GM23338 (cell line): ENCODE results near the gene GADL1. TPM values are rescaled to one million over a fixed set of nuclear protein-coding genes. Genes with fewer than 3 reads are reported as not detected.

Experiments
- ATAC-seq: fragments of 200-7000 bp; cut with Tn5 transposase; 3 replicates; pipeline ENCODE4 v1.9.1; 2020
- DNase-seq: peaks from one replicate; pipeline ENCODE4 v3.0.0-alpha.2; 2015; ENCODE audit warnings: low spot score
- H2AFZ ChIP-seq: fragments of 200-600 bp; sonication (generic); 2 replicates; pipeline ENCODE4 v1.8.0; 2016; ENCODE audit warnings: antibody characterized with exemption, mild to moderate bottlenecking, moderate library complexity
- H3F3A ChIP-seq: fragments of 200-600 bp; sonication (generic); replicated peaks from 2 replicates; pipeline ENCODE4 v1.8.0; 2017; ENCODE audit warnings: antibody characterized with exemption, mixed run types, low read depth
- H3K27ac ChIP-seq: fragments of 200-600 bp; sonication (generic); 2 replicates; pipeline ENCODE4 v1.6.1; 2016; ENCODE audit warnings: low read depth
- H3K27me3 ChIP-seq: fragments of 200-600 bp; sonication (generic); 2 replicates; pipeline ENCODE4 v1.8.0; 2016; ENCODE audit warnings: mild to moderate bottlenecking, mixed run types, moderate library complexity; ENCODE audit not compliant: insufficient read depth
- H3K36me3 ChIP-seq: fragments of 200-600 bp; sonication (generic); 2 replicates; pipeline ENCODE4 v1.8.0; 2016; ENCODE audit warnings: mild to moderate bottlenecking; ENCODE audit not compliant: insufficient read depth
- H3K4me1 ChIP-seq: fragments of 200-600 bp; sonication (generic); 2 replicates; pipeline ENCODE4 v1.8.0; 2016; ENCODE audit warnings: mild to moderate bottlenecking, moderate library complexity; ENCODE audit not compliant: insufficient read depth
- H3K4me2 ChIP-seq: fragments of 200-600 bp; sonication (generic); 2 replicates; pipeline ENCODE4 v1.7.1; 2017; ENCODE audit warnings: mixed run types
- H3K4me3 ChIP-seq: fragments of 200-600 bp; sonication (generic); 2 replicates; pipeline ENCODE4 v1.6.1; 2016; ENCODE audit warnings: mixed run types
- H3K79me2 ChIP-seq: fragments of 200-600 bp; sonication (generic); replicated peaks from 2 replicates; pipeline ENCODE4 v1.8.0; 2017; ENCODE audit warnings: mild to moderate bottlenecking; ENCODE audit not compliant: insufficient read depth
- H3K9me2 ChIP-seq: fragments of 200-600 bp; sonication (generic); 2 replicates; pipeline ENCODE4 v1.8.0; 2017; ENCODE audit not compliant: insufficient read depth
- H4K20me1 ChIP-seq: fragments of 200-600 bp; sonication (generic); replicated peaks from 2 replicates; pipeline ENCODE4 v1.8.0; 2017; ENCODE audit warnings: mild to moderate bottlenecking; ENCODE audit not compliant: insufficient read depth
- H3K27ac Mint-ChIP-seq: 2 replicates; pipeline ENCODE4 v1.8.0; 2020; ENCODE audit warnings: inconsistent platforms, mild to moderate bottlenecking, moderate library complexity, mixed read lengths
- H3K27me3 Mint-ChIP-seq: 3 replicates; pipeline ENCODE4 v1.8.0; 2022; ENCODE audit warnings: low read depth, mild to moderate bottlenecking, moderate library complexity, mixed read lengths, inconsistent platforms; ENCODE audit not compliant: insufficient read depth, poor library complexity
- H3K36me3 Mint-ChIP-seq: 3 replicates; pipeline ENCODE4 v1.8.0; 2021; ENCODE audit warnings: low read depth, mild to moderate bottlenecking, inconsistent platforms, moderate library complexity, mixed read lengths
- H3K4me1 Mint-ChIP-seq: 3 replicates; pipeline ENCODE4 v1.8.0; 2020; ENCODE audit warnings: mild to moderate bottlenecking, inconsistent platforms, mixed read lengths
- H3K4me3 Mint-ChIP-seq: 3 replicates; pipeline ENCODE4 v1.8.0; 2021; ENCODE audit warnings: moderate library complexity, mild to moderate bottlenecking, inconsistent platforms, mixed read lengths
- H3K9me3 Mint-ChIP-seq: 3 replicates; pipeline ENCODE4 v1.8.0; 2020; ENCODE audit warnings: moderate library complexity, mild to moderate bottlenecking, inconsistent platforms, mixed read lengths
- CREB1 ChIP-seq: fragments of 250-450 bp; sonication (Bioruptor Pico); IDR thresholded peaks from 2 replicates; pipeline ENCODE4 v1.5.0; 2020; ENCODE audit warnings: low read depth, mild to moderate bottlenecking, moderate library complexity
- EZH2 ChIP-seq: fragments of 200-600 bp; sonication (generic); IDR thresholded peaks from one replicate; pipeline ENCODE4 v1.8.0; 2017; ENCODE audit warnings: antibody characterized with exemption, mild to moderate bottlenecking, low read depth; ENCODE audit not compliant: unreplicated experiment
- EZH2phosphoT487 ChIP-seq: fragments of 200-600 bp; sonication (generic); IDR thresholded peaks from one replicate; pipeline ENCODE4 v1.8.1; 2018; ENCODE audit warnings: antibody characterized with exemption; ENCODE audit not compliant: unreplicated experiment
- JUNB ChIP-seq: IDR thresholded peaks from one replicate; pipeline ENCODE4 v1.6.1; 2016; ENCODE audit warnings: antibody characterized with exemption; ENCODE audit not compliant: unreplicated experiment
- NANOG ChIP-seq: IDR thresholded peaks from 2 replicates; pipeline ENCODE4 v1.6.1; 2016; ENCODE audit warnings: antibody characterized with exemption, borderline replicate concordance
- POLR2AphosphoS5 ChIP-seq: IDR thresholded peaks from 2 replicates; pipeline ENCODE4 v1.6.1; 2016; ENCODE audit warnings: antibody characterized with exemption, low read depth
- STAT1 ChIP-seq: IDR thresholded peaks from one replicate; pipeline ENCODE4 v1.6.1; 2016; ENCODE audit warnings: antibody characterized with exemption; ENCODE audit not compliant: unreplicated experiment
- ZNF114 ChIP-seq: fragments of 250-450 bp; sonication (Bioruptor Pico); IDR thresholded peaks from 2 replicates; pipeline ENCODE4 v1.5.0; 2020; ENCODE audit warnings: mild to moderate bottlenecking, moderate library complexity
- ZNF331 ChIP-seq: fragments of 250-450 bp; sonication (Bioruptor Pico); IDR thresholded peaks from 2 replicates; pipeline ENCODE4 v1.5.0; 2020; ENCODE audit warnings: low read depth, mild to moderate bottlenecking, moderate library complexity
- polyA plus RNA-seq: library from polyadenylated mRNA; unstranded; fragments of >200 nt; fragmentation: Nextera tagmentation; extraction: Ambion mirVana; gene quantifications from 2 replicates; pipeline ENCODE4 v1.2.1, GENCODE V29; 2016
- total RNA-seq: library from RNA; depleted of rRNA; stranded (reverse); fragments of >200 nt; shearing (Covaris generic); gene quantifications from 2 replicates; pipeline ENCODE4 v1.2.3, GENCODE V29; 2014
- TF ChIP-seq, protein P1 (sequence below): IDR thresholded peaks from one replicate; pipeline ENCODE4 v1.6.1; 2018; ENCODE audit warnings: antibody characterized with exemption; ENCODE audit not compliant: unreplicated experiment
- TF ChIP-seq, protein P2 (sequence below): fragments of 250-450 bp; sonication (Bioruptor Pico); IDR thresholded peaks from 2 replicates; pipeline ENCODE4 v1.5.0; 2020; ENCODE audit warnings: mild to moderate bottlenecking, moderate library complexity
- TF ChIP-seq, protein P3 (sequence below), 2 experiments: fragments of 200-600 bp in 1 of 2; sonication (generic) in 1 of 2; conservative IDR thresholded peaks; 2 replicates each; pipeline versions ENCODE4 v1.5.1 to v1.6.1; 2016 to 2017; ENCODE audit warnings: antibody characterized with exemption in 2 of 2, low read depth in 2 of 2, mild to moderate bottlenecking in 2 of 2, moderate library complexity in 1 of 2
- TF ChIP-seq, protein P4 (sequence below): IDR thresholded peaks from 2 replicates; pipeline ENCODE4 v1.6.1; 2016; ENCODE audit warnings: antibody characterized with exemption

GADL1 gene
- total and polyA plus RNA-seq, 2 experiments from 2014 or later: 0.35 to 0.50 TPM

DNA sequence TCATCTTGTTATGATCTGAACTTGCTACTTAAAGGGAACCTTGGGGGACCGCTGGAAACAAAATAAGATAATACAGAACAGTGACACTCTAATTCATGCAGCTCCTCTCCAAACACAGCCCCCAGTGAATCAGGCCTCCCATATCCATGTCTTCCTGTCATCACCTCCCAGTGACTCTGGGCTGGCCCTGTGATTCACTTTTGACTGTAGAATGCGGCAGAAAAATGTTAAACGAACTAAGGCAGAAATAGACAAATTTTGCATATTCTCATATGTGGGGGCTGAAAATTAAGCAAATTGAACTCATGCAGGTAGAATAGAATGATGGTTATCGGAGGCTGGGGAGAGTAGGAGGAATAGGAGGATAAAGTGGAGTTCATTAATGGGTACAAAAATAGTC is 20.2 kb upstream of the GADL1 start:
- Histone ChIP-seq H4K20me1 (no peaks in the 10 kb centered on the region), H3K4me3 (no peak overlapping the region), H3F3A (no peaks in the 10 kb centered on the region), H3K4me2 (no peak overlapping the region), H3K4me1 (peaks cover 14% of the 10 kb centered on the region), H3K27me3 (no peaks in the 10 kb centered on the region), H3K36me3 (no peaks in the 10 kb centered on the region), H3K9me2 (peaks cover 3% of the 10 kb centered on the region; the same call in 1 of the 2 replicates), H3K79me2 (no peaks in the 10 kb centered on the region), H2AFZ (no peak overlapping the region), H3K27ac (no peak overlapping the region)
- no peak overlapping the region for H3K27ac Mint-ChIP-seq
- H3K27me3 Mint-ChIP-seq: peaks cover 2% of the 10 kb centered on the region
- H3K36me3 Mint-ChIP-seq: peaks cover under 1% of the 10 kb centered on the region; the same call in 1 of the 3 replicates
- H3K9me3 Mint-ChIP-seq: no peaks in the 10 kb centered on the region
- no peak for ATAC-seq
- TF ChIP-seq JUNB (no peak), NANOG (no peak), EZH2phosphoT487 (no peak), CREB1 (no peak), POLR2AphosphoS5 (no peak), ZNF331 (CRISPR knock-in tag) (no peak), EZH2 (no peak), ZNF114 (CRISPR knock-in tag) (no peak), STAT1 (no peak)
- TF ChIP-seq, protein P1, sequence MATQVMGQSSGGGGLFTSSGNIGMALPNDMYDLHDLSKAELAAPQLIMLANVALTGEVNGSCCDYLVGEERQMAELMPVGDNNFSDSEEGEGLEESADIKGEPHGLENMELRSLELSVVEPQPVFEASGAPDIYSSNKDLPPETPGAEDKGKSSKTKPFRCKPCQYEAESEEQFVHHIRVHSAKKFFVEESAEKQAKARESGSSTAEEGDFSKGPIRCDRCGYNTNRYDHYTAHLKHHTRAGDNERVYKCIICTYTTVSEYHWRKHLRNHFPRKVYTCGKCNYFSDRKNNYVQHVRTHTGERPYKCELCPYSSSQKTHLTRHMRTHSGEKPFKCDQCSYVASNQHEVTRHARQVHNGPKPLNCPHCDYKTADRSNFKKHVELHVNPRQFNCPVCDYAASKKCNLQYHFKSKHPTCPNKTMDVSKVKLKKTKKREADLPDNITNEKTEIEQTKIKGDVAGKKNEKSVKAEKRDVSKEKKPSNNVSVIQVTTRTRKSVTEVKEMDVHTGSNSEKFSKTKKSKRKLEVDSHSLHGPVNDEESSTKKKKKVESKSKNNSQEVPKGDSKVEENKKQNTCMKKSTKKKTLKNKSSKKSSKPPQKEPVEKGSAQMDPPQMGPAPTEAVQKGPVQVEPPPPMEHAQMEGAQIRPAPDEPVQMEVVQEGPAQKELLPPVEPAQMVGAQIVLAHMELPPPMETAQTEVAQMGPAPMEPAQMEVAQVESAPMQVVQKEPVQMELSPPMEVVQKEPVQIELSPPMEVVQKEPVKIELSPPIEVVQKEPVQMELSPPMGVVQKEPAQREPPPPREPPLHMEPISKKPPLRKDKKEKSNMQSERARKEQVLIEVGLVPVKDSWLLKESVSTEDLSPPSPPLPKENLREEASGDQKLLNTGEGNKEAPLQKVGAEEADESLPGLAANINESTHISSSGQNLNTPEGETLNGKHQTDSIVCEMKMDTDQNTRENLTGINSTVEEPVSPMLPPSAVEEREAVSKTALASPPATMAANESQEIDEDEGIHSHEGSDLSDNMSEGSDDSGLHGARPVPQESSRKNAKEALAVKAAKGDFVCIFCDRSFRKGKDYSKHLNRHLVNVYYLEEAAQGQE: no peak
- TF ChIP-seq, protein P2, sequence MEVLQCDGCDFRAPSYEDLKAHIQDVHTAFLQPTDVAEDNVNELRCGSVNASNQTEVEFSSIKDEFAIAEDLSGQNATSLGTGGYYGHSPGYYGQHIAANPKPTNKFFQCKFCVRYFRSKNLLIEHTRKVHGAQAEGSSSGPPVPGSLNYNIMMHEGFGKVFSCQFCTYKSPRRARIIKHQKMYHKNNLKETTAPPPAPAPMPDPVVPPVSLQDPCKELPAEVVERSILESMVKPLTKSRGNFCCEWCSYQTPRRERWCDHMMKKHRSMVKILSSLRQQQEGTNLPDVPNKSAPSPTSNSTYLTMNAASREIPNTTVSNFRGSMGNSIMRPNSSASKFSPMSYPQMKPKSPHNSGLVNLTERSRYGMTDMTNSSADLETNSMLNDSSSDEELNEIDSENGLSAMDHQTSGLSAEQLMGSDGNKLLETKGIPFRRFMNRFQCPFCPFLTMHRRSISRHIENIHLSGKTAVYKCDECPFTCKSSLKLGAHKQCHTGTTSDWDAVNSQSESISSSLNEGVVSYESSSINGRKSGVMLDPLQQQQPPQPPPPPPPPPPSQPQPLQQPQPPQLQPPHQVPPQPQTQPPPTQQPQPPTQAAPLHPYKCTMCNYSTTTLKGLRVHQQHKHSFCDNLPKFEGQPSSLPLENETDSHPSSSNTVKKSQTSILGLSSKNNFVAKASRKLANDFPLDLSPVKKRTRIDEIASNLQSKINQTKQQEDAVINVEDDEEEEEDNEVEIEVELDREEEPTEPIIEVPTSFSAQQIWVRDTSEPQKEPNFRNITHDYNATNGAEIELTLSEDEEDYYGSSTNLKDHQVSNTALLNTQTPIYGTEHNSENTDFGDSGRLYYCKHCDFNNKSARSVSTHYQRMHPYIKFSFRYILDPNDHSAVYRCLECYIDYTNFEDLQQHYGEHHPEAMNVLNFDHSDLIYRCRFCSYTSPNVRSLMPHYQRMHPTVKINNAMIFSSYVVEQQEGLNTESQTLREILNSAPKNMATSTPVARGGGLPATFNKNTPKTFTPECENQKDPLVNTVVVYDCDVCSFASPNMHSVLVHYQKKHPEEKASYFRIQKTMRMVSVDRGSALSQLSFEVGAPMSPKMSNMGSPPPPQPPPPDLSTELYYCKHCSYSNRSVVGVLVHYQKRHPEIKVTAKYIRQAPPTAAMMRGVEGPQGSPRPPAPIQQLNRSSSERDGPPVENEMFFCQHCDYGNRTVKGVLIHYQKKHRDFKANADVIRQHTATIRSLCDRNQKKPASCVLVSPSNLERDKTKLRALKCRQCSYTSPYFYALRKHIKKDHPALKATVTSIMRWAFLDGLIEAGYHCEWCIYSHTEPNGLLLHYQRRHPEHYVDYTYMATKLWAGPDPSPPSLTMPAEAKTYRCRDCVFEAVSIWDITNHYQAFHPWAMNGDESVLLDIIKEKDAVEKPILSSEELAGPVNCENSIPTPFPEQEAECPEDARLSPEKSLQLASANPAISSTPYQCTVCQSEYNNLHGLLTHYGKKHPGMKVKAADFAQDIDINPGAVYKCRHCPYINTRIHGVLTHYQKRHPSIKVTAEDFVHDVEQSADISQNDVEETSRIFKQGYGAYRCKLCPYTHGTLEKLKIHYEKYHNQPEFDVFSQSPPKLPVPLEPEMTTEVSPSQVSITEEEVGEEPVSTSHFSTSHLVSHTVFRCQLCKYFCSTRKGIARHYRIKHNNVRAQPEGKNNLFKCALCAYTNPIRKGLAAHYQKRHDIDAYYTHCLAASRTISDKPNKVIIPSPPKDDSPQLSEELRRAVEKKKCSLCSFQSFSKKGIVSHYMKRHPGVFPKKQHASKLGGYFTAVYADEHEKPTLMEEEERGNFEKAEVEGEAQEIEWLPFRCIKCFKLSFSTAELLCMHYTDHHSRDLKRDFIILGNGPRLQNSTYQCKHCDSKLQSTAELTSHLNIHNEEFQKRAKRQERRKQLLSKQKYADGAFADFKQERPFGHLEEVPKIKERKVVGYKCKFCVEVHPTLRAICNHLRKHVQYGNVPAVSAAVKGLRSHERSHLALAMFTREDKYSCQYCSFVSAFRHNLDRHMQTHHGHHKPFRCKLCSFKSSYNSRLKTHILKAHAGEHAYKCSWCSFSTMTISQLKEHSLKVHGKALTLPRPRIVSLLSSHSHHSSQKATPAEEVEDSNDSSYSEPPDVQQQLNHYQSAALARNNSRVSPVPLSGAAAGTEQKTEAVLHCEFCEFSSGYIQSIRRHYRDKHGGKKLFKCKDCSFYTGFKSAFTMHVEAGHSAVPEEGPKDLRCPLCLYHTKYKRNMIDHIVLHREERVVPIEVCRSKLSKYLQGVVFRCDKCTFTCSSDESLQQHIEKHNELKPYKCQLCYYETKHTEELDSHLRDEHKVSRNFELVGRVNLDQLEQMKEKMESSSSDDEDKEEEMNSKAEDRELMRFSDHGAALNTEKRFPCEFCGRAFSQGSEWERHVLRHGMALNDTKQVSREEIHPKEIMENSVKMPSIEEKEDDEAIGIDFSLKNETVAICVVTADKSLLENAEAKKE (CRISPR knock-in tag): no peak
- TF ChIP-seq, protein P3, sequence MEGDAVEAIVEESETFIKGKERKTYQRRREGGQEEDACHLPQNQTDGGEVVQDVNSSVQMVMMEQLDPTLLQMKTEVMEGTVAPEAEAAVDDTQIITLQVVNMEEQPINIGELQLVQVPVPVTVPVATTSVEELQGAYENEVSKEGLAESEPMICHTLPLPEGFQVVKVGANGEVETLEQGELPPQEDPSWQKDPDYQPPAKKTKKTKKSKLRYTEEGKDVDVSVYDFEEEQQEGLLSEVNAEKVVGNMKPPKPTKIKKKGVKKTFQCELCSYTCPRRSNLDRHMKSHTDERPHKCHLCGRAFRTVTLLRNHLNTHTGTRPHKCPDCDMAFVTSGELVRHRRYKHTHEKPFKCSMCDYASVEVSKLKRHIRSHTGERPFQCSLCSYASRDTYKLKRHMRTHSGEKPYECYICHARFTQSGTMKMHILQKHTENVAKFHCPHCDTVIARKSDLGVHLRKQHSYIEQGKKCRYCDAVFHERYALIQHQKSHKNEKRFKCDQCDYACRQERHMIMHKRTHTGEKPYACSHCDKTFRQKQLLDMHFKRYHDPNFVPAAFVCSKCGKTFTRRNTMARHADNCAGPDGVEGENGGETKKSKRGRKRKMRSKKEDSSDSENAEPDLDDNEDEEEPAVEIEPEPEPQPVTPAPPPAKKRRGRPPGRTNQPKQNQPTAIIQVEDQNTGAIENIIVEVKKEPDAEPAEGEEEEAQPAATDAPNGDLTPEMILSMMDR (conservative IDR thresholded peaks at IDR 0.05; ENCODE audit: low read depth in 2 of 2): no peak
- TF ChIP-seq, protein P4, sequence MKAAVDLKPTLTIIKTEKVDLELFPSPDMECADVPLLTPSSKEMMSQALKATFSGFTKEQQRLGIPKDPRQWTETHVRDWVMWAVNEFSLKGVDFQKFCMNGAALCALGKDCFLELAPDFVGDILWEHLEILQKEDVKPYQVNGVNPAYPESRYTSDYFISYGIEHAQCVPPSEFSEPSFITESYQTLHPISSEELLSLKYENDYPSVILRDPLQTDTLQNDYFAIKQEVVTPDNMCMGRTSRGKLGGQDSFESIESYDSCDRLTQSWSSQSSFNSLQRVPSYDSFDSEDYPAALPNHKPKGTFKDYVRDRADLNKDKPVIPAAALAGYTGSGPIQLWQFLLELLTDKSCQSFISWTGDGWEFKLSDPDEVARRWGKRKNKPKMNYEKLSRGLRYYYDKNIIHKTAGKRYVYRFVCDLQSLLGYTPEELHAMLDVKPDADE: no peak
- H3K4me3 Mint-ChIP-seq: no peak overlapping the region
- peaks cover 10% of the 10 kb centered on the region for H3K4me1 Mint-ChIP-seq
- no peak for DNase-seq
